NCI-H748 treated with DMSO at 0.1 percent for 48 hours (cell line): ENCODE results near the gene NTM.

Experiments used
- DNase-seq: peaks from one replicate; lab custom pipeline; 2025; lab: John Stamatoyannopoulos, UW

The NTM gene

DNA sequence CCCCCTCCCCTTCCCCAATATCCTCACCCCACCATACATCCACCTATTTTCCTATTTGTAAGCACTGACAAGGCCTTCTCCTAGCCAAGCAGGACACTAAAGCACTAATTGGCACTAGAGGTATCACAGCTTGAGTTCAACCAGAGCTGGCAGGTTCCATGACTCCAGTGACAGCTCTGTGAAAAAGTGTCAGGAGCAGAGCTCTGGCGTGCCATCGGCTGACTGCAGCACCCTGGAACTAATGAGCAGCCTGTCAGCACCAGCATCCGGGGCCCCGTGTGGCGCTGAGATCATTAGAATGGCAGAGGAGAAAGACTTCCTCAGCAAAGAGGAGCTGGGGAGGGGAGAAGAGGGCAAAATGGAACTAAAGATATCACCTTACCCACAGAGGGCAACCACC, 847.4 kb downstream of the NTM start:
- DNase-seq, result no peak

DNA sequence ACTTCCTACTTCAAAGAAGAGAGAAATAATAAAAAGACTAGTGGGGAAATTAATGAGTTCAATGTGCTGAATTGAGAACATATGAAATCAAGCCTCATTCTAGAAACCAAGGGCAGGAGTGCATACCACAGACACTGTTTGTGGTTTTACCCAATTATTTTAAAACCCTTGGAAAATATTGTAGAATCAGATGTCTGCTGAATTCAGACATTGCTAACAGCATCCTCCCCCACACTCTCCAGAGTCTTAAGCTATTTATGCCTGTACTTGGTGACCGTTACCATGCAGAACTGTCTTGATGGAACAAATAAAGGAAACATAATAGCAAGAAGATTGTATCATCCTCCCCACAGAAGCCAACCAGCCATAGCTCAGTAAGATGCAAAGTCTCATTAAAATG, 850.1 kb downstream of the NTM start:
- DNase-seq, result no peak

DNA sequence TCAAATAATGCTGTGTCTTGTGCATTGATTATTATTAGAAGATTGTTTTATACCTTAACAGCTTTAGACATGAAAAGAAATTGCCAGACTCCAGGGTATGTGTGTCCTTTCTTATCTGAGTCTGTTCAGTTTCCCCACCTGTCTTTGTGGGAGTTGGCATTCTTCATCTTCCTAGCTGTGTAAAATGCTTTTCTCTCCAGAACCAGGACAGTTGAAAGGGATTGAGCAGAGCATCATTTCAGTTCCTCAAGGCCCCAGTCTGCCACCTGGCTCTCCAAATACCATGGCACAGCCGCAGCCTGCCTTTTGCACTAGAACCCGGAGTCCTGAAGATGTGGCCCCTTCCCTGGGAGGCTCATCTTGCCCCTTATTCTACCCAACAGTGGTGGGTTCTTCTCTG, 851.9 kb downstream of the NTM start:
- no peak for DNase-seq

GRCh38 chr11:132226522-132226921, 856.1 kb downstream of the NTM start:
- DNase-seq, result no peak

- DNase-seq, result no peak
Observed at GRCh38 chr11:132228746-132229325, 858.4 kb downstream of the NTM start.

DNA sequence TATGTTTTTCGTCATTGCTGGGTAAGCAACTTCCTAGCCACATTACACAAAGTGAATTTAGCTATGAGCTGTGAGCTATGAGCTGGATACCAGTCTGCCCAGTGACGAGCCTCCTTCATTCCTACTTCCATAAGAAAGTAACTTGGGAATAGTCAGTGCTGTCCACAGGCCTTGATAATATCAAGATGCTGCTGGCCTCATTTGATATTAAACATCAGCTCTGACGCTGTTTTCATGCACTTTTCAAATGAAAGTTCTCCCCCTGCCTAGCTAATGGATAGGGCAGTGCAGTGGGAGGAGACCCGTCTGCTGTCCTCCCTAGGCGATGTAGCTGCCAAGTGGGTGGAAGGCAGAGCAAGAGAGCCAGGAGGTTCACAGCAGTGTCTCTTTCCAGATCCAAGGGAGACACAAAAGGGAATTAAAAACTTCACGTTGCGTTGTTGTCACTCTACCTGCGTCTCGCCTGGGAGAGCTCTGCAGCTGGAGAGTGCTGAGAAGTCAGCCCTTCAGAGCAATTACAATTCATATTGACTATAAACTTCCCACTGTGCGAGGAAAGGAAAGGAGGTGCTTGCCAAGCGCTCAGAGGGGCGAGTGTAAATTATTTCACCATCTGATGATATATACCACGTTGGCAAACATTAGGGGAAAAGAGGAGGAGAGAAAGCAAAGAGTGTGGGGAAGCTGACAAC, 861.4 kb downstream of the NTM start:
- peak; percentile 92 for DNase-seq

DNA sequence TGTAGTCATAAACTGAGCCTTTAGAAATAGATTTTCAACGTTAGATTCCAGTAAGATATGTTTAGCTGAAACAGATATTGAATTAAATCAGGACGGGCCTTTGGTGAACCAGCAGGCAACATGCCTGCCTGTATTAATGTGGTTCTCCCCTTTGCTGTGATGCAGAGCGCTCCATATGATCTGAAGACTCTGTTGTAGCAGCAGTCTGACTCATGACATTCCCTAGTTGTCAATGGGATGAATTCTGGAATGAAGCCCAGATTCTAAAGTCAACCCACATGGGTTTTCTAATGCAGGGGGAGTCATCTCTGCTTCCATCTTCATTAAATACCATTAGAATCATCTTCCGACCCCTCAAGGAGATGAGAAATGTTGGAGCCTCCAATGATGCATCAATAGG, 864.5 kb downstream of the NTM start:
- DNase-seq, result no peak

- peak; percentile 82 for DNase-seq
Observed at GRCh38 chr11:132237781-132238180, 867.4 kb downstream of the NTM start.

DNA sequence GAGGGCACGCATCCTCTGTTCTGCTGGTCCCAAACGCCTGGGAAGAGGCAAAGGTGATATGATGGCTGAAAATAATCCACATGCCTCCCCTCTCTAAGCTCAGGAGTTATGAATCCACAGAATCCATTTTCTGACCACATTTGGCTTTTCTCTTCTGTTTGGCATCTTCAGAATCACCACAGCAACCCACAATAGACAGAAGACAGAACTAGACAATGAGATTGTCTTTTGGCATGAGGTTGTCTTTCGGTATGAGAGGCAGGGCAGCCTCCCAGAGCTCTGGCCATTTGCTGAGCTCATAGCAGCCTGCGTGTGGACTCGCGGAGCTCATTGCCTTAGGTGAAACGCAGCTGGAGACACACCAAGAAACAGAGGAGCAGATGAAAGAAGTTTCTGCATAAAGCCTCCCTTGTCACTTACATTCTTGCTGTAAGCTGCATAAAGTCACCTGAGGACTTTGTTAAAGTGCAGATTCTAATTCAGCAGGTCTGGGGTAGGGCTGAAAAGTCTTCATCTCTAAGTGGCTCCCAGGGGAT, 868.0 kb downstream of the NTM start:
- no peak for DNase-seq

GRCh38 chr11:132240374-132240773, 870.0 kb downstream of the NTM start:
- no peak for DNase-seq

DNA sequence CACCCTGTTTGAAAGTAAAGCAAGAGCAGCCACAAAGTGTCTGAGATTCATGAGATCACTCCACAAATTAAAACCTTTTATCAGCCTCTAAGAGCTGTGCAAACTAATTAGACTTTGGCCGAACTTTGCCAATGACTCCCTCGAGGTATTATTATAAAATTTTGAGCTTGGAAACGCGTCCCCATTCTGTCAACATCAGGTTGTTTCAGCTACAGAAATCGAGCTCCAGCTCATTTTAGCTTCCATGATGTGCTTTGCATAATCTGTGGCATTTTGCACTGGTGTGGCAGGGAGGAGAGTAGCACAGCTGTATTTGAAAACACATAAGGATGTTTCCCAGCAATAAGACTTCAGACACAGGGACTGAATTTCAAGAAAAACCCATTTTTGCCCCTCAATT, 872.2 kb downstream of the NTM start:
- no peak for DNase-seq

DNA sequence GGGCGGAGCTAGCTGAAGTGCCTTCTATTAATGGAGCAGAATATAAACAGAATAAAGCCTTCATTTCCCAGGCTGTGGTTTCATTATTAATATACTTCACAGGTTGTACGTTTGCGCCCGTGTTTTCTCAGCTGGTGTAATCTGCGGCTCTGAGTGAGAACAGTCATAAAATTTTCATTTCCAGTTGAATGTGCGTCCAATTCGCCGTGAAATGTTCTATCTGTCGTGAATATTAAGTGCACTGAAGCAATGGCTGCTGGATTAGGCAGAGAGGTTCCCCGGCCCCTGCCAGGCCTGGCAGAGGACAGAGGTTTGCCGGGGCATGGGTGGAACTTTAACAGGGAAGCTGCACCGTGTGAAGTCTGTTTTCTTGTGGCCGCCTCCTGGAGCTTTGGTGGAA, 874.4 kb downstream of the NTM start:
- no peak for DNase-seq

DNA sequence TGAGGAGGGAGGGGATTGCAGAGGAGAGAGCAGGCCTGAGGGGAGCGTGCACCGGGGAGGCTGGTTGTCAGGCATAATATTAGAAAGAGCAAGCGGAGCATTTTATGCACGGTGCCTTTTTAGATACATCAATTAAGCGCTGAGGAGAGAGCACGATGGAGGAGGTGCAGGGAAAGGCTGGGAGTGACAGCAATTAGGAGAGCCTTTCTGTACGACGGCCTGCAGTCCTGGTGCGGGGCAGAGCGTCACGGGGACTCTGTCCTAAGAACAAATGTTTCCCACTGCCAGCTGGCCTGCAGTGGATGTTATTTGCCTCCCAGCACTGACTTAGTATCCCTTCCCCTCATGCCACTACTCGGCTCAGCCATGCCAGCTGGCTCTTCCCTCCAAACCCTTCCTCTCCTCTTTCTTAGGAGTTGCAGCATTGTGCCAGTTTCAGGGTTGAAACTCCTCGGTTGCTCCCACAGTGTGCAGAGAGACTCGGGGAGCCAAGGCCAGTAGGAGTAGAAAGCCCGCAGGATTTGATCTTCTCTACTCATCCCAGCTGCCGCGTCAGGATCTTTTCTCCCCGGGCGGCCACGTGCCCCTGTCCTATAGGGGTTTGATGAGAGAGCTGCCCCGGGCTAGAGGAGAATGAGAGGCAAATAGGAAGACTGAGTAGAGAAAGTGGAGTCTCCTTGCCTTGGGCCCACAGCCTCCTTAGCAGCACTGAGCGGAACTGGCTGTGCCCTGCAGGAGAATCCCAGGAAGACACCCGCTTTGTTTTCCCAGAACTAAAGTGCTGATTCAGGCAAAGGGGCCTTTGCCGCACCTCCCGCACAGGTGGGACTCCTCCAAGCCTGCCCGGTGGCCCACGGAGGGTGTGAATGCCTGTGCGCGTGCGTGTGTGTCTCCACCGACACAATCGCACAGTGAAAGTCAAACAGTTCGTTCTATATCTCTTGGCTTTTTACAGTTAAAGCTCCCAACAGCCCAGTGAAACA, 875.3 kb downstream of the NTM start:
- DNase-seq, result no peak

GRCh38 chr11:132248580-132248979, 878.2 kb downstream of the NTM start:
- DNase-seq, result no peak

- DNase-seq, result no peak
Observed at GRCh38 chr11:132249256-132249655, 878.8 kb downstream of the NTM start.

DNA sequence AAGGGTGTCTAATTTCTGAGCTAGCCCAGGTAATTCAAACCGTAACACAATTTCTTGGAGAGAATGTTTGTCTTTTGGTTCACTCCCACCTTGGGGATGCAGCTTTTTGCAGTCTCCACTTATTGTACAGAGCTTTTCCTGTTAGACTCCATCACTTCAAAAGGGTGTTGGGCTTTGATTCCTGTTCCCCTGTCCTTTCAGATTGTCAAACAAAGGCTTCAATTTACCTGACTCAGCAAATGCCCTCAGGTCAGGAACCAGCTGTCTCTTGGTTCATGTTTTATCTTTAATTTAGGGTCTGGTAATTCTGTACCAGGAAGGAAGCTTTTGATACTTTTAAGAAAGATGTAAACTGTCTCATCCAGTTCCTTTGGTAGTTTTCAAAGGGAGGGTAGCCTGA, 880.6 kb downstream of the NTM start:
- no peak for DNase-seq

- no peak for DNase-seq
Observed at GRCh38 chr11:132253469-132254264, 883.3 kb downstream of the NTM start.

DNA sequence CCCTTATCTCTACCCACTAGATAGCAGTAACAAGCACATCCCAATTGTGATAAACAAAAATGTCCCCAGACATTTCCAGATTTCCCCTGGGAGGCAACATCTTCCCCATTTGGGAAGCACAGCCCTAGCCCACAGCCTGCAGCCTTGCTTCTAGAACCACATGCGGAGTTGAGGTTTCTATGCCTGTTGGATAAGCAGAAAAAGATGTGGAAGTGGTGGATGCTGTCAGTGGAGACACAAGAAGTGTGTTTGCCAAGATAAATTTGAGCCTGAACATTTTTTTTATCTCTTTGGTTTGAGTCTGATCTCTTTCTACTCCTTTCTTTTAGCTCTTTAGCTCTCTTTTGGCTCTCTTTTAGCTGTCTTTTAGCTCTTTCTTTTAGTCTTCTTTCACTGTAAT, 884.5 kb downstream of the NTM start:
- no peak for DNase-seq

GRCh38 chr11:132256528-132257279, 886.3 kb downstream of the NTM start:
- DNase-seq, result no peak

GRCh38 chr11:132257871-132258270, 887.5 kb downstream of the NTM start:
- DNase-seq, result no peak

- no peak for DNase-seq
Observed at GRCh38 chr11:132258875-132259274, 888.5 kb downstream of the NTM start.
